Measurements from ENCODE around the gene CFAP119.

DNA sequence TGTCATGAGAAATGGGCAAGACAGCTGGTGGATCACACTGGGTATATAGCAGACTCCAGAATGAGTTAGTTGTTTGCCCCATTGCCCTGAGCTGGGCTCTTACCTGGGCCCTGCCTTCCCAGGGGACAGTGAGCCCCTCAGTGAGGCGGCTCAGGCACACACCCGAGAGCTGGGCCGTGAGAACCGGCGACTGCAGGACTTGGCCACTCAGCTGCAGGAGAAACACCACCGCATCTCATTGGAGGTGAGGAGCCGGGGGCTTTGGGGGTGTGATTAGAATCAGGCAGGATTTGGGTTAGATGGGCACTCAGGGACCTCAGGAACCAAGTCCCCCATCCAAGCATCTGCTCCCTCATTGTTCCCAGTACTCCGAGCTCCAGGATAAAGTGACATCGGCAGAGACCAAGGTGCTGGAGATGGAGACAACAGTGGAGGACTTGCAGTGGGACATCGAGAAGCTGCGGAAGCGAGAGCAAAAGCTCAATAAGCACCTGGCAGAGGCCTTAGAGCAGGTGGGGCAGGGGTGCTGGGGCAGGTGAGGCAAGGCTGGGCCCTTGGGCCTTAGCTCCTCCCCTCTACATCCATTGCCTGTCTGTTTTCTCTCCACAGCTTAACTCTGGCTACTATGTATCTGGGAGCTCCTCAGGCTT, 3.1 kb upstream of the CFAP119 start:
- no peak for TF ChIP-seq ZC3H10 (CRISPR knock-in tag; IDR thresholded peaks at IDR 0.05)
- TF ChIP-seq ZFP30 (CRISPR knock-in tag; IDR thresholded peaks at IDR 0.05): no peak
- TF ChIP-seq, protein P1, sequence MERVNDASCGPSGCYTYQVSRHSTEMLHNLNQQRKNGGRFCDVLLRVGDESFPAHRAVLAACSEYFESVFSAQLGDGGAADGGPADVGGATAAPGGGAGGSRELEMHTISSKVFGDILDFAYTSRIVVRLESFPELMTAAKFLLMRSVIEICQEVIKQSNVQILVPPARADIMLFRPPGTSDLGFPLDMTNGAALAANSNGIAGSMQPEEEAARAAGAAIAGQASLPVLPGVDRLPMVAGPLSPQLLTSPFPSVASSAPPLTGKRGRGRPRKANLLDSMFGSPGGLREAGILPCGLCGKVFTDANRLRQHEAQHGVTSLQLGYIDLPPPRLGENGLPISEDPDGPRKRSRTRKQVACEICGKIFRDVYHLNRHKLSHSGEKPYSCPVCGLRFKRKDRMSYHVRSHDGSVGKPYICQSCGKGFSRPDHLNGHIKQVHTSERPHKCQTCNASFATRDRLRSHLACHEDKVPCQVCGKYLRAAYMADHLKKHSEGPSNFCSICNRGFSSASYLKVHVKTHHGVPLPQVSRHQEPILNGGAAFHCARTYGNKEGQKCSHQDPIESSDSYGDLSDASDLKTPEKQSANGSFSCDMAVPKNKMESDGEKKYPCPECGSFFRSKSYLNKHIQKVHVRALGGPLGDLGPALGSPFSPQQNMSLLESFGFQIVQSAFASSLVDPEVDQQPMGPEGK (CRISPR knock-in tag; IDR thresholded peaks at IDR 0.05; ENCODE audit: borderline replicate concordance): no peak

All from SK-N-SH treated with all-trans-retinoic acid at 6 μM for 48 hours (cell line).